GM19240 (cell line): ENCODE data around the gene PSMF1.
A peak's percentile ranks its signal among the peaks of the same experiment; 100 is the strongest.

ENCODE experiments used
- DNase-seq: peaks from one replicate; pipeline ENCODE4 v3.0.0; 2011; ENCODE audit warnings: low spot score; ENCODE audit not compliant: insufficient read length

Gene PSMF1, protein sequence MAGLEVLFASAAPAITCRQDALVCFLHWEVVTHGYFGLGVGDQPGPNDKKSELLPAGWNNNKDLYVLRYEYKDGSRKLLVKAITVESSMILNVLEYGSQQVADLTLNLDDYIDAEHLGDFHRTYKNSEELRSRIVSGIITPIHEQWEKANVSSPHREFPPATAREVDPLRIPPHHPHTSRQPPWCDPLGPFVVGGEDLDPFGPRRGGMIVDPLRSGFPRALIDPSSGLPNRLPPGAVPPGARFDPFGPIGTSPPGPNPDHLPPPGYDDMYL

GRCh38 chr20:1118336-1119127 is at the start of gene PSMF1:
Gene PSMF1, plus strand, starts transcription at chr20:1118602. Its CDS starts 172 bp downstream, at chr20:1118774.
- peak; percentile 94 for DNase-seq

- no peak for DNase-seq
These were observed 46.1 kb upstream of the PSMF1 start for GRCh38 chr20:1072258-1072657.

DNA sequence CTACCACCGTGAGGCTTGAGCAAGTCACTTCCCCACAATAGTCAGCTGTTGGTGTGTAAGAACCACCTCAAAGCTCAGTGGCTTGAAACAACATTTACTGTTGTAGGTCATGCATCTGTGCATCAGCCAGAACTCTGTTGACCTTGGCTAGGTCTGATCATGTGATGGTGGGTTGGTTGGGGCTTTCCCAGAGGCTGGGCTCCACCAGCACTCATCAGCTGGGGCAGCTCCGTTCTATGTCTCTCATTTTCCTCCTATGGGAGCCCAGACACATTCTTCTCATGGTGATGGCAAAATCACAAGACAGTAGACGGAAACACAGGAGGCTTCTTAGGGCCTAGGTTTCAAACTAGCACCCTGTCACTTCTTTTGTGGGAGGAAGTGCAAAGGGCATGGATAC is 42.8 kb upstream of the PSMF1 start:
- DNase-seq = no peak

DNA sequence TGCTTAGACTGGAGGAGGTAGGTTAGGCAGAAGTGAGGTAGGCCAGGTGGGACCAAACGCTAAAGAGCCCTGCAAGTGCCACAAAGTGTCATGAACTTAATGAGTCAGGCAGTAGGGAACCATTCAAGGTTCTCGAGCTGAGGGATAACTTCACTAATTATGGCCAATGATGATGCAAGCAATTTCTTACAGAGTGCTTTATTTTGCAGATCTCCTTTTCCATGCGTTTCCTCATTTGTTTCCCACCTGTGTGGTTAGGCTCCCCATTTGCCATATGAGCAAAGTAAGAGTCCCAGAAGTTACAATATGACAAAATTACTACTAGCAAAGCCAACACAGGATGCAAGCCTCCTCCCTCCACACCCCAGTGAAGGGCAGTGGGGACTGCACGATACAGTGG is 36.5 kb upstream of the PSMF1 start:
- no peak for DNase-seq

DNA sequence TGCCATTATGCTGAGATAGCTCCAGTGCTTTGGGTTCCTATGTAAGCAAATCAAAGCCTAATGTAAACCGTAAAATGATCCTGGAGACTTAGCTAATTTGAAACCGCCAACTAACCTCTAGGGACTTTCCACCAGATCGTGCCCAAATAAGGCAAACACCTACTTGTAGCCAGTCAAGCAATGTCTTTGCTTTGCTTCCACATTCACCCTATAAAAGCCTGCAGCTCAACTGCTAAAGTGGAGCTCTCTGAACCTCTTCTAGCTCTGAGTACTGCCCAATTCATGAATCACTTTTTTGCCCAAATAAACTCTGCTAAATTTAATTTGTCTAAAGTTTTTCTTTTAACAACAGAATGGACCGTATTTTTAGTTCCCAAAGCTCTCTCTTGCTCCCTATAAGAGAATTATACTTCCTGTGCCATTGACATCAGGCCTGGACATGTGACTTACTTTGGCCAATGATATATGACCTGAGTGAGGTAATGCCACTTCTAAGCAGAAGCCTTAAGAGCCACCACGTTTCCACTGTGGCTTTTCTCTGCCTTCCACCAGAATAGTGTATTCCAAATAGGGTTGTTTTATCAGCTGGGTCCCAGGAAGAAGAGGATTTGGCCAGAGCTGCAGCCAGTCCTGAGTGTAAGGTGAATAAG is 34.8 kb upstream of the PSMF1 start:
- DNase-seq = no peak

GRCh38 chr20:1085492-1086276 is 32.7 kb upstream of the PSMF1 start:
- no peak for DNase-seq

- DNase-seq = no peak
These were observed 31.9 kb upstream of the PSMF1 start for GRCh38 chr20:1086277-1087213.

DNA sequence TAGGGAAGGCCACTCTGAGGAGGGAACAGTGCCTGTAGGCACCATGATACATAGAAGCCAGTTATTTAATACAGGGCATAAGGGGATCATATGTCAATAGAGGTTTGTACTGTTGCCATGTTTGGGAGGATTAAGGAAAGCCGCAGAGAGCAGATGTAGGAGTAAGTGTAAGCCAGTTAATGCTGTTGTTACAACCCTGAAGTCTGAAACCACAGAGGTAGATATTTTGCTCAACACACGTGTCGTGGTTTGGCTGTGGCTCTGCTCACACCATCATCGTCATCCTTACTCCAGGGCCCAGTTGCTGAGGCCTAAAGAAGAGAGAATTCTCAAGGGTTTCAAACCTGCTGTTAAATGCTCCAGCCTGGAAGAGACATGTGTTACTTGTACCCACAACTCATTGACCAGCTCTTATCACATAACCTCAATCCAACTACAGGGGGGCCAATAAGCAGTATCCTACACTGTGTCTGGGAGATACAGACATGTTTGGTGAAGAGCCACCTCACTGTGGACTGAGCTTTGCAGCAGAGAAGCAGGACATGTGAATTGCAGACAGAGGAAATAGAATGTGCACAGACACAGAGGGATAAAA is 31.0 kb upstream of the PSMF1 start:
- no peak for DNase-seq

GRCh38 chr20:1094751-1095150 is 23.7 kb upstream of the PSMF1 start:
- no peak for DNase-seq

- DNase-seq = no peak
These were observed 16.9 kb upstream of the PSMF1 start for GRCh38 chr20:1101533-1101932.

- DNase-seq = no peak
These were observed 16.4 kb upstream of the PSMF1 start for GRCh38 chr20:1102016-1102415.

- no peak for DNase-seq
These were observed 14.7 kb upstream of the PSMF1 start for GRCh38 chr20:1103751-1104150.

DNA sequence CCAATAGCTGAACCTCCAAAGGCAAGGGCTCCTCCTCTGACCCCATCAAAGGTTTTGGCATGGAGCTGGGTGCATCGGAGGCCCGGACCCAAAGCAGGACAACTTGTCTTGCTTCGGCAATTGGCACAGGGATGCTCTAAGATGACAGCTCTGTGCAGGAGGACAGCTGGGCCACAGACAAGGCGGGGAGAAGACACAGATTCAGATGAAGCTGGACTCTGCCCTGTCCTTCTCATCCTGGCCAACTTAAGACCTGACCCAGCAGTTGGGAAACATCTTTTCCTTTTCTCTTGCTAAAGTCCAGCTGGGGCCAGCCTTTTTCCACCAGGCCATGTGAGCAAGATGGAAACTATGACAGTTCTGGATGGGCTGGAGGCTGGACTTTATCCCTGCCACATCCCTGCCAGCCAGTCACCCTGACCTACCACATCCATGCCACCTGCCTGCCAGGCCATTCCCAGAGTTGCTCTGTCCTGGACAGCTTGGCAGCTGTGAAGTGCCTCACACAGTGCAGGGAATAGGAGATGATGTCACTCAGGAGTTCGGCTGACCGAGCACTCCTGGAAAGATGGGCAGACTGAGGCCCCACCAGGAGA is 12.7 kb upstream of the PSMF1 start:
- no peak for DNase-seq

DNA sequence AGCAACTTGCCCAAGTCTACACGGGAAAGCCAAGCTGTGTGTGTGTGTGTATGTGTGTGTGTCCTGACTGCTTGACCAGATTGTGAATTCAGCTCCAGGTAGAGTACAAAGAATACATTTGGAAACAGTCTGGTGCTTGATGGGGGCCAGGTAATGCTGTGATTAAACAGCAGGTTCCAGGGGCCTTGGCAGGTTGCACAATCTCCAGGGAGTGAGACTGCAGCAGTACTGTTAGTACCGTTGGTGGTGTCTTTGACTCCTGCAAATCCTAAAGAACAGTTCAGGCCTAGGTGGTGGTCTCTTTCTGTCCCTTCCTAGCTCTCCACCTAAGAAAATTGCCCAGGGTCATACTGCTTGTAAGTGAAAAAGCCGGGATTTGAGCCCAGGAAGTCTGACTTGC is 11.2 kb upstream of the PSMF1 start:
- DNase-seq = no peak

DNA sequence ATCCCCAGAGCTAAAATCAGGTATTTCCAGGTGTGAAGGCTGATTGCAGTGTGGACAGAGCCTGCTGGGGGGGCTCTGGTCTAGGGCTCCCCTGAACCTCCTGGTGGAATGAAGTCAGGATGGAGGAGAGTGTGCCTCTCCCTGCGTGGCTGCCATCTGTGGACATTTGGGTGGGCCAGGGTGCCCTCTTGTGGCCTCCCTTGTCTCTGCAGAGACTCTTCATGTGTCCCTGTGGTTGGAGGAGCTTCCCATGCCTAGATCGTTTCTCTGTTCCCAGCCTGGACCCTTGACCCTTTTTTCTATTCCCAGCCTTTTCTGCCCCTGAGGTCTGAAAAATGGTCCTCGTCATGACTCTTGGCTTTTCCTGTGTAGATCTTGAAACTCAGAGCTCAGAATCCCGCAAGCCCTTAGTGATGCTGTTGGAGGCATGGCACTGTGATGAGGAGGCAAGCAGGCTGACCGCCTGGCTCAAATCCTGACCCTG is 9.9 kb upstream of the PSMF1 start:
- peak; percentile 48 for DNase-seq

DNA sequence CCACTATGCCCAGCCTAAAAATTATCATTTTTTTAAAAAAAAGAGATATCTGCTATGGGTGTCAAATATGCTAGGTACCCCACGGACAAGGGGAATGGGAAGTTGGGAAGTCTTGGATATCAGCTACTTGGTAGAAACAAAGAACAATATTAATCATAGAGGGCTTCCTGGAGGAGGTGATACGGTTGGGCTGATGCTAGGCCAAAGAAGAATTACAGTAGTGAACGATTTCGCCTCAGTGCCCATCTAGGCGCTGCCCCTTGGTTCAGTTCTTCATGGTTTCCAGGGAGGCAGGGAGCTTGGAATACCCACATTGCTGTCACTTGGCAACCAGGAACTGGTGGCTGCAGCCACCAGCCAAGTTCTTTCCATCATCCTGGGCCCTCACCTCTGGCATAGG is 5.5 kb upstream of the PSMF1 start:
- no peak for DNase-seq

GRCh38 chr20:1118004-1118335 is 432 bp upstream of the PSMF1 start:
- no peak for DNase-seq

DNA sequence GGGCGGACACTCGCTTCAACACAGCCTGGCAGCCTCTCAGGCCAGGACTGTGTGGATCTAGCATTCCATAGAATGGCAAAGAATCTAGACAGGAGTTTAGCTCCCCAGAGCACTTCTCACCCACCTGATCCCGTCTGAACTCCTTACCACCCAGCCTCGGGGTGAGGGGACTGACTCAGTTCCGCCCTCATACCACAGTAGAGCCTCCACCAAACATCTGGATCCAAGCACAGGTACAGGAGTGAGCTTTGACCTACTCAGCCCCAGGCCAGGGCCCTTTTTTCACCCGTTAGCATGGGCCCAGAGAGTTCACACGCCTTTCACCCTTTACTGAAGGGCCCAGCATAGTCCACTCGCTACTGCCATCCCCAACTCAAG is 715 bp downstream of the PSMF1 start:
- no peak for DNase-seq

DNA sequence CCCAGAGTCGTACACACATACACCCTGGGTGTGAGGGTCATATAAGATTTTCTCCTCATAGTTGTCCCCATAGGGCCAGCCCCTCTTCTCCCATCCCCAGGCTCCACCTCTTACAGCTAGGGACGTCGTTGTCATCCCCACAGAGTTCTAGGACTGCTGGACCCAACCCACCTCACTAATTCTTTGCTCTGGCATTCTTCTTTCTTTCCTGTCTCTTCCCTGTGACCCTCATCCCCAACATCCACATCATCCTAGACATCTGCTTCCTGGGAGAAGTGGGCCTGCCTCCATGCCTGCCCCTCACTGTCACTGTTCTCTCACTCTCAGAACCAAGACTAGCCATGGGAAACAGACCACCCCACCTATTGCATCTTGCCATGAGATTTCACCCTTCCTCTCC is 1.1 kb downstream of the PSMF1 start:
- DNase-seq = no peak

DNA sequence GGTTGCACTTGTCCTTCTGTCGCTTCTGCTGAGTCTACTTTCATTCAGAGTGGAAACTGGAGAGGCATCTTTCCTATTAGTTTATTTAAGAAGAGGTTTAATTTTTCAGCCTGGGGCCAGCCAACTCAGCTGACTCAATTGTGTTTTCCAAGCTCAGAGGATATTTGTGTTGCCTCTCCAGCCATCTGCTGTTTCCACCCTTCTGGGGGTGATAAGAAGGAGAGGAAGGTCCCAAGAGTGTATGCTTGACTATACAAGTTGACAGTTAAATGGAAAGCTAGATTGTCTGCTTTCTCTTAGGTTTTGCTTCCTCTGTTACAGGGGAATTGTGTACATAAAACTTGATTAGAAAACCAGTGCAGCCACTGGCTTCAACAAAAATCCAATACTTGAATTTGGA is 3.0 kb downstream of the PSMF1 start:
- no peak for DNase-seq
